SIG-M5 treated with dmso at 0.1 percent for 504 hours (cell line): ENCODE results near the gene KCMF1.

ENCODE experiments used
- DNase-seq: peaks from one replicate; lab custom pipeline; 2025; ENCODE audit not compliant: unreplicated experiment; lab: John Stamatoyannopoulos, UW

KCMF1 gene

DNA sequence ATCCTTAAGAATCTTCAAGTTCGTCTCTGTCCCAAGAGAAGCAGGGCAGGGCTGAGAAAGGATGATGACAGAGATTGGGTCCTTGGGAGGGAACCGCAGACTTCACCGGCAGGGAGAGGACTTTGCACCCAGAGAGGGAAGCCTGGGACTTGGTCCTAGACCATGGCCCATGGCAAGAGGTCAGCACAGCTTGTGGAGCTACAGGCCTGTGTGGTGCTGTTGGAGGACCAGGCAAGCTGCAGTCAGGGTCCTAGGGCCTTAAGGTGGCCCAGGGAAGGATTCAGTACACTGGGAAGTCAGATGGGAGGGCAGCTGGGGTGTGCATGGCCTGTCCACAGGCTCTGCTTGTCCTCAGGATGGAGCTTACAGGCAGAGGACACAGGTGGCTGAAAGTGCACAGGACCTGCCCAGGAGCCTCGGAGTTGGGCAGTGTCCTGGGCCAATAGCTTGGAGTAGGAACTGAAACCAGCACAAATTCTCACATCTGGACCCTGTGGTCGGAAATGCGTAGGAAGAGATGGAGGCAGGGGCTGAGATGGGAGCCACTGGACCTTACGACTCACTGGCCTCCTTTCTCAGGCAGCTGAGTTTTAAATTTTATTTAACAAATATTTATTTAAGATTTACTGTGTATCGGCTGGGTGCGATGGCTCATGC is 105.8 kb downstream of the KCMF1 start:
- no peak for DNase-seq

GRCh38 chr2:85077859-85078419 is 107.0 kb downstream of the KCMF1 start:
- DNase-seq, result no peak

- no peak for DNase-seq
These were observed 107.6 kb downstream of the KCMF1 start for GRCh38 chr2:85078536-85078935.

- DNase-seq, result no peak
These were observed 112.1 kb downstream of the KCMF1 start for GRCh38 chr2:85083092-85083491.

DNA sequence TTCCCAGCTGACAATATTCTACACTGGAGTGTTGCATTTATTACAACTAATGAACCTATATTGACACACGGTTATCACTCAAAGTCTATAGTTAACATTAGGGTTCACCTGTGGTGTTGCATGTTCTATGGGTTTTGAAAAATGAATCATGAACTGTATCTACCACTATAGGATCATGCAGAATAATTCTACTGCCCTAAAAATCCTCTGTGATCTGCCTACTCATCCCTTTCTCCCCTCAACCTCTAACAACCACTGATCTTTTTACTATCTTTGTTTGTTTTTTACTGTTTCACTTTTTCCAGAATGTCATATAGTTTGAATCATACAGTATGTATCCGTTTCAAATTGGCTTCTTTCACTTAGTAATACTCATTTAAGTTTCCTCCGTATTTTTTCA is 114.6 kb downstream of the KCMF1 start:
- no peak for DNase-seq

GRCh38 chr2:85087541-85087940 is 116.6 kb downstream of the KCMF1 start:
- no peak for DNase-seq

DNA sequence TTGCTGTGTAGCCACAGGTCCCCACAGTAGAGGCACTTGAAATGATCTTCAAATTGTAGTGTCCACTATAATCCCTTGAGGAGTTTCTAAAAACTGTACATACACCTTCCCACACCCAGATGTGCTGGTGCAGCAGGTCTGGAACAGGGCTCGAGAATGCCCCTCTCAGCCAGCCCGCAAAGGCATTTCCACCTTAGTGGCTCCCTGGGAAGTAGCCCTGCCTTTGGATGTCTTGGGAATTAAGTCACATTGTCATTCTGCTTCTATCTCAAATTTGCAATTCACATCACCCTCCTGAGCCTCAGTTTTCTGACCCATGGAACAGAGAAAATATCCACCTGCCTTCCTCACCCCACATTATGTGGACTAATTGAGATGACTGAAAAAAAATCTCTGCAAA is 118.0 kb downstream of the KCMF1 start:
- DNase-seq, result no peak

DNA sequence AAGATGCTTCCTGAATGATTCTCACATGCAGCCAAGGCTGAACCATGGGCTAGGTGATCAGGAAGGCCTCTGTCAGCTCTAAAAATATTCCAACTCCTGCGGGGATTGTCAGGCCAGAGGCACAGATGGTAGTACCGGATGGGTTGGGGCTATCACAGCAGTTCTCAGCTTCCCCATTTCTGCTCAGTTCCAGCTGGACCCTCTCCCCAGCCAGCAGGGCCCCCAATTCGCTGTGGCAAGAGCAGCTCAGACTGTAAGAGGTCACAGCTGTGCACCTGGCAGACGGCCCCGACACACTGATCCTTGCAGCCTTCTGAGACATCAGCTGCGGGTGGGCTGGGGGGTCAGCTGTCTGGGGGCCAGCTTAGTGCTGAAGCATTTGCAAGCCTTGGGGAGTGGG is 118.6 kb downstream of the KCMF1 start:
- no peak for DNase-seq

DNA sequence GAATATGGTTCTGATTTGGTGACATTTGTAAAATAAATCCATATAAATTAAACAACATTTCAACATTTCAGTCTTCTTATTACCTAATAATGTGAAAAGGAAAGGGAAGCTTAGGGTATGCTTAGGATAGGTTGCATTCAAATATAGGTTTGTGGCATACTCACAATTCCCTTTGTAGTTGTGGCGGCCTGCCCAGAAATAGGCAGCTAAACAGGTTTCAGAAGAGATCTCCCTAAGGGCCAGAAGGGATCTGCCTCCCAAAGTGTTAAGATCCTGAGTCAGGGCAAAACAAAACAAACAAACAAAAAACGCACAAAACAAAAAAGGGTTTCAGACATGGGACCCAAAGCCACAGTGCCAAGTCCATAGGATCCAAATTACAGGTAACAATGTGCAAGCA is 120.9 kb downstream of the KCMF1 start:
- no peak for DNase-seq

DNA sequence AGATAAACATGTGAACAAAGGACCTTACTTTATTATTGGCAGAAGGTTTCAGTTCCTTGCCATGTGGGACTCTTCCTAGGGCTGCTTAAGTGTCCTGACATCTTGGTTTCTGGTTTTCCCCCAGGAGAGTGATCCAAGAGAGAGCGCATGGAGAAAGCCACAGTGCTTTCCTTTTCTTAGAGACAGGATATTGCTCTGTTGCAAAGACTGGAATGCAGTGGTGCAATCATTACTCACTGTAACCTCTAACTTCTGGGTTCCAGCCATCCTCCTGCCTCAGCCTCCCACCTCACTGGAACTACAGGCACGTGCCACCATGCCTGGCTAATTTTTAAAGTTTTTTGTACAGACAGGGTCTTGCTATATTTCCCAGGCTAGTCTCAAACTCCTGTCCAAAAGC is 124.1 kb downstream of the KCMF1 start:
- no peak for DNase-seq

DNA sequence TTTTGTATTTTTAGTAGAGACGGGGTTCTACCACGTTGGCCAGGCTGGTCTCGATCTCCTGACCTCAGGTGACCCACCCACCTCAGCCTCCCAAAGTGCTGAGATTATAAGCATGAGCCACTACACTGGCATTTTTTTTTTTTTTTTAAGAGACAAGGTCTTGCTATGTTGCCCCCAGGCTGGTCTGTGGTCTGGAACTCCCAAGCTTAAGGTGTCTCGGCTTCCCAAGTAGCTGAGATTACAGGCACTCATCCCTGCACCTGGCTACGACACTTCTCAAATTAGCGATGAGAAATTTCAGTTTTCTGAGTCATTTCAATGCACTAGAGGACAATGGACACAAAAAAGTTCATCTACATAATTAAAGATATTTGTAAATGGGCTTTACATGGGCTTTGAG is 125.7 kb downstream of the KCMF1 start:
- no peak for DNase-seq

DNA sequence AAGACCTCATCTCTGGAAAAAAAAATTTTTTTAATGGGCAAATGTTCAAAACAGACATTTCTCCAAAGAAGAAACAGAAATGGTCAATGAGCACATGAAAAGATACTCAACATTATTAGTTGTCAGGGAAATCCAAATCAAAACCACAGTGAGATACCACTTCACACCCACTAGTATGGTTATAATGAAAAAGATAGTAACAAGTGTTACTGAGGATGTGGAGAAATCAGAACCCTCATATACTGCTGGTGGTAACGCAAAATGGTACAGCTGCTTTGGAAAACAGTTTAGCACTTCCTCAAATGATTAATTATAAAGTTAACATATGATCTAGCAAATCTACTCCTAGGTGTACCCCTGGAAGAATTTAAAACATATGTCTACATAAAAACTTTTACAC is 133.3 kb downstream of the KCMF1 start:
- no peak for DNase-seq

GRCh38 chr2:85106489-85107180 is 135.7 kb downstream of the KCMF1 start:
- peak; percentile 7 for DNase-seq
